ENCODE data around the gene ATP6V0E2. TPM values are rescaled to one million over a fixed set of nuclear protein-coding genes. Genes with fewer than 3 reads are reported as not detected.

ATP6V0E2 gene
- total RNA-seq, 1 donor from 2014 or later, result 40.8 TPM

- TF ChIP-seq CTCF (IDR thresholded peaks at IDR 0.05; ENCODE audit: insufficient read depth, low read length, poor library complexity, severe bottlenecking), result no peak
- Histone ChIP-seq H3K27me3 (ENCODE audit: control insufficient read depth, insufficient read depth, low read length) (no peaks in the 10 kb centered on the region), H3K4me3 (ENCODE audit: low read depth, low read length) (no peak overlapping the region), H3K36me3 (ENCODE audit: control insufficient read depth, insufficient read depth, low read length) (no peaks in the 10 kb centered on the region)
- no peak for DNase-seq (ENCODE audit: low read depth)
Observed at GRCh38 chr7:149870274-149870673, 3.5 kb upstream of the ATP6V0E2 start.

GRCh38 chr7:149870701-149871483 is 2.9 kb upstream of the ATP6V0E2 start:
- no peak for DNase-seq (ENCODE audit: low read depth)
- no peaks in the 10 kb centered on the region for H3K36me3 ChIP-seq (ENCODE audit: control insufficient read depth, insufficient read depth, low read length)
- H3K4me3 ChIP-seq (ENCODE audit: low read depth, low read length), result no peak overlapping the region
- no peaks in the 10 kb centered on the region for H3K27me3 ChIP-seq (ENCODE audit: control insufficient read depth, insufficient read depth, low read length)
- TF ChIP-seq CTCF (IDR thresholded peaks at IDR 0.05; ENCODE audit: insufficient read depth, low read length, poor library complexity, severe bottlenecking), result no peak

GRCh38 chr7:149871576-149871975 is 2.2 kb upstream of the ATP6V0E2 start:
- no peaks in the 10 kb centered on the region for H3K27me3 ChIP-seq (ENCODE audit: control insufficient read depth, insufficient read depth, low read length)
- DNase-seq (ENCODE audit: low read depth), result no peak
- H3K4me3 ChIP-seq (ENCODE audit: low read depth, low read length), result no peak overlapping the region
- H3K36me3 ChIP-seq (ENCODE audit: control insufficient read depth, insufficient read depth, low read length), result no peaks in the 10 kb centered on the region
- TF ChIP-seq CTCF (IDR thresholded peaks at IDR 0.05; ENCODE audit: insufficient read depth, low read length, poor library complexity, severe bottlenecking), result no peak

- Histone ChIP-seq H3K4me3 (ENCODE audit: low read depth, low read length) (peak overlapping the region; percentile 66), H3K27me3 (ENCODE audit: control insufficient read depth, insufficient read depth, low read length) (no peaks in the 10 kb centered on the region), H3K36me3 (ENCODE audit: control insufficient read depth, insufficient read depth, low read length) (no peaks in the 10 kb centered on the region)
- DNase-seq (ENCODE audit: low read depth), result peak; percentile 37
- peak; percentile 24 for TF ChIP-seq CTCF (IDR thresholded peaks at IDR 0.05; ENCODE audit: insufficient read depth, low read length, poor library complexity, severe bottlenecking)
Observed at GRCh38 chr7:149872419-149873073, 1.2 kb upstream of the ATP6V0E2 start.

- Histone ChIP-seq H3K4me3 (ENCODE audit: low read depth, low read length) (peak overlapping the region; percentile 66), H3K36me3 (ENCODE audit: control insufficient read depth, insufficient read depth, low read length) (no peaks in the 10 kb centered on the region), H3K27me3 (ENCODE audit: control insufficient read depth, insufficient read depth, low read length) (no peaks in the 10 kb centered on the region)
- DNase-seq (ENCODE audit: low read depth), result no peak
- no peak for TF ChIP-seq CTCF (IDR thresholded peaks at IDR 0.05; ENCODE audit: insufficient read depth, low read length, poor library complexity, severe bottlenecking)
Observed at GRCh38 chr7:149873970-149874643, 338 bp downstream of the ATP6V0E2 start.
